NCI-H2107 treated with DMSO at 0.1 percent for 48 hours (cell line): ENCODE measurements around the gene KXD1.
A peak's percentile ranks its signal among the peaks of the same experiment; 100 is the strongest.
"Not testable (repeated sequence)": the region's sequence is repeated elsewhere in the genome, so short reads cannot be mapped to it uniquely, and the experiment has no call there.

Experiments used
- DNase-seq: peaks from one replicate; lab custom pipeline; 2025; ENCODE audit not compliant: unreplicated experiment; lab: John Stamatoyannopoulos, UW

The KXD1 gene

DNA sequence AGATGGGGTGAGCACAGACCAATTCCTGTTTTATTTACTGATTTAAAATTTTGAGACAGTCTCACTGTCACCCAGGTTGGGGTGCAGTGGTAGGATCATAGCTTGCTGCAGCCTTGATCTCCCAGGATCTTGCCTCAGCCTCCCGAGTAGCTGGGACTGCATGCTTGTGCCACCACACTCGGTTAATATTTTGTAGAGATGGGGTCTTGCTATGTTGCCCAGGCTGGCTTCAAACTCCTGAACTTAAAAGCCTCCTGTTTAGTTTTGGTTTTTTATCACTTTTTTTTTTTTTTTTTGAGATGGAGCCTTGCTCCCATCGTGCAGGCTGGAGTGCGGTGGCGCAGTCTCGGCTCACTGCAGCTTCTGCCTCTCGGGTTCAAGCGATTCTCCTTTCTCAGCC, 18.7 kb downstream of the KXD1 start:
- DNase-seq: no peak

DNA sequence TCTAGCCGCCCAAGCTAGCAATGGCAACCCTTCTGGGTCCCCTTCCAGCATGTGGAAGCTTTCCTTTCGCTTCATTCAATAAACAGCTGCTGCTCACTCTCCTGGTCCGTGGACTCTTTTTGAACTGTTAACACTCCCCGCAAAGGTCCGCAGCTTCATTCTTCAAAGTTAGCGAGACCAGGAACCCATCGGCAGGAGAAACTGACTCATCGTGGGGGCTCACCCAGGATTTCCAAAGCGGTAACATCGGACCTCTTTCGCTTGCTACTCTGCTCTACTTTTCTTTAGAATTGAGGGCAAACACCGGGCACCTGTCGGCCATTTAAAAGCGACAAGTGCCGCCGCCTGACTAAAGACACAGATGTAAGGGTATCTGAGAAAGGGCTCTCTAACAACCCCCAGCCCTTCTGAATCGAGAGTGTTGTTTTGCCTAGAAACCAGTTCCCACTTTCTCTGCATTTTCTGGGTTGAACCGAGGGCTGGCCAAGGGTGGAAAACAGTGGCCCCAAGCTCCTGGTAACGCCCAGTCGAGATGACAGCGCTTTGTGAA, 19.8 kb downstream of the KXD1 start:
- DNase-seq: no peak

DNA sequence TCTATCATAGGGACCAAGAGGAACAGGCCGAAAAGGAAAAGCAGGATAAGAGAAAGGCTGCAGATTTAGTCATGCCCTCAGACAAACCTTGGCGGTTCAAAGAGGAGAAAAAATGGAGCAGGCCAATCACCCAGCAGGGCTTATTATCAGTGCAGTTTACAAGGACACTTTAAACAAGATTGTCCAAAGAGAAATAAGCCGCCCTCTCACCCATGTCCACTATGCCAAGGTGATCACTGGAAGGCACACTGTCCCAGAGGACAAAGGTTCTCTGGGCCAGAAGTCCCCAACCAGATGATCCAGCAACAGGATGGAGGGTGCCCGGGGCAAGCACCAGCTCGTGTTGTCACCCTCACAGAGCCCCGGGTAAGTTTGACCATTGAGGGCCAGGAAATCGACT, 22.6 kb downstream of the KXD1 start:
- no peak for DNase-seq

DNA sequence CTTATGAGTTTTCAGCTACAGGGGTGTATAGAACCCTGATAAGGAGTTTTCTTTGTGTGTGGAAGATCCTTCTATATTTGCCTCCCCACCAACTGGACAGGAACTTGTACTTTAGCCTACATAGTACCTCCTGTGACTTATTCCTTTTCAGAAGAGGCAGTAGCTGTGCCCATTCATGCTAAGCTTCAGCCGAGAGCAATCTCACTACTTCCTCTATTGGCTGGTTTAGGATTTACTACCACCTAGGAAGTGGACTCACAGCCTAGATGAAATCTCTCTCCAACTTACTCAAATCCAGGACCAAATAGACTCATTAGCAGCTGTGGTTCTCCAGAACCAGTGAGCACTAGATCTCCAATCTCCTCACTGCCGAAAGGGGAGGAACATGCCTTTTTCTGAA, 28.6 kb downstream of the KXD1 start:
- no peak for DNase-seq

DNA sequence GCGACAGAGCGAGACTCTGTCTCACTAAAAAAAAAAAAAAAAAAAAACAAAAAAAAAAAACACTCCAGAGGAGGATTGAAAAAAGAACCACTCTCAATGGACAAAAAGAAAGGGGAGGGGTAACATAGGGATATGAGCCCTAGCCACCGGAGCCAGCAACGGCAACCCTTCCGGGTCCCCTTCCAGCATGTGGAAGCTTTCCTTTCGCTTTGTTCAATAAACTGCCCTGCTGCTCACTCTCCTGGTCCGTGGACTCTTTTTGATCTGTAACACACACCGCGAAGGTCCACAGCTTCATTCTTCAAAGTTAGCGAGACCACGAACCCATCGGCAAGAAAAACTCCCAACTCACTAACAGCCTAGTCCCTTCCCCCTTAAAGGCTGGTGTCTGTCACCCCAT, 29.9 kb downstream of the KXD1 start:
- no peak for DNase-seq

DNA sequence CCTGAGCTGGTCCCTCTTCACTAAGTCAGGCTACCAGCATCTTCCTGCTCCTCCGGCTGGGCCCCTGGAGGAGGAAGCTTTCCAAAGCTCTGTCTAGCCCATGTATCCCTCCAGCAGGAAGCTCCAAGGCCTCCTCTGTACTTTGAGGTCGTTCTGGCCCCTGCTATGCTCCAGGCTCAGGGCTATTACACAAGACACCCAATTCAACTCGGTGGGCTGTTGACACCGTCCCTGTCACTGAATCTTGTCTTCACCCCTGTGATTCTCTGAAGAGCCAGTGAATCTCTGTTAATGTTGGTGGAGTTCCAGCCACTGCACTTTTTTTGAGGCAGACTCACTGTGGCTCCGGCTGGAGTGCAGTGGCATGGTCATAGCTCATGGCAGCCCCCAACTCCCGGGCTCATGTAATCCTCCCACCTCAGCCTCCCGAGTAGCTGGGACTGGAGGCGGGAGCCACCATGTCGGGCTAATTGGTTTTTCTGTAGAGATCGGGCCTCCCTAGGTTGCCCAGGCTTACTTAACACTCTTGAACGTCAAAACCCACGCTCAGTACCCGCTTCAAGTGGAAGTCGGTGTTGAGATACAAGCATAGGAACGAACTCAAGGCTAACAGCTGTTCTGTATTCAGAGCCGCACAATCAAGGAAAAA, 30.4 kb downstream of the KXD1 start:
- DNase-seq: no peak

DNA sequence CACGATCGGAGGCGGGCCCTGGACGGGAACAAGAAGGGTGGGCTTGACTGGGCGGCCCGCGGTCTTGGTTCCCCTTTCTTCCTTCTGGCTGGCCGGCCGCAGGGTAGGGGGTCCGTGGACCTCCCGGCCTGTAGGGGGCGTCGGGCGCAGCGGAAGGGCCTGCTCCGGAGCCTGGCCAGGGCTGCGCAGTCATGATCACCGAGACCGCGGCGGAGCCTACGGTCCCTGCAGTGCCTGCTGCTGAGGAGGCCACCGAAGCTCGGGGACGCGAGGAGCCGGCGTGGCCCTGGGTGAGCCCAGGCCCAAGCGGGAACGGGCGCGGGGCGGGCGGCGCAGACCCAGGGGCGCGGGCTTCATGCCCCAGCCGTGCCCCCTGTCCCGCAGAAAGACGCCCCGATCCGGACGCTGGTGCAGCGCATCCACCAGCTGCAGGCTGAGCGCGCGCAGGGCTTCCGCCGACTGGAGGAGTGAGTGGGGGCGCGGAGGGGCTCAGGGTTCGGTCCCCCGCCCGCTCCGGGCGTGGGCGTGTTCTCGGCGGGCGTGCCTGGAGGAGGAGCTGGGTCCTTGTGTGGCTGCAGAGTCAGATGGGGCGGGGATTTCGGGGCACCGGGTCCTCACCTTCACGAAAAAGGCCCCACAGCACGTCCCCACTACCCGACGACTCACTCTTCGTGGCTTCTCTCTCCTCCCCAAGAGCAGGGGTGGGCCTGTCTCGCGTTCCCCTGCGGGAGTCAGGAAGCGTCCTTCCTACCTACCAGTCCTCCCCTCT, 31.1 kb downstream of the KXD1 start, which contains the start of gene REX1BD:
TSS of gene REX1BD (plus strand) at position 188 of the 769 bp plus-strand sequence. CDS start at position 192, 4 bp downstream.
- peak; percentile 45 for DNase-seq

DNA sequence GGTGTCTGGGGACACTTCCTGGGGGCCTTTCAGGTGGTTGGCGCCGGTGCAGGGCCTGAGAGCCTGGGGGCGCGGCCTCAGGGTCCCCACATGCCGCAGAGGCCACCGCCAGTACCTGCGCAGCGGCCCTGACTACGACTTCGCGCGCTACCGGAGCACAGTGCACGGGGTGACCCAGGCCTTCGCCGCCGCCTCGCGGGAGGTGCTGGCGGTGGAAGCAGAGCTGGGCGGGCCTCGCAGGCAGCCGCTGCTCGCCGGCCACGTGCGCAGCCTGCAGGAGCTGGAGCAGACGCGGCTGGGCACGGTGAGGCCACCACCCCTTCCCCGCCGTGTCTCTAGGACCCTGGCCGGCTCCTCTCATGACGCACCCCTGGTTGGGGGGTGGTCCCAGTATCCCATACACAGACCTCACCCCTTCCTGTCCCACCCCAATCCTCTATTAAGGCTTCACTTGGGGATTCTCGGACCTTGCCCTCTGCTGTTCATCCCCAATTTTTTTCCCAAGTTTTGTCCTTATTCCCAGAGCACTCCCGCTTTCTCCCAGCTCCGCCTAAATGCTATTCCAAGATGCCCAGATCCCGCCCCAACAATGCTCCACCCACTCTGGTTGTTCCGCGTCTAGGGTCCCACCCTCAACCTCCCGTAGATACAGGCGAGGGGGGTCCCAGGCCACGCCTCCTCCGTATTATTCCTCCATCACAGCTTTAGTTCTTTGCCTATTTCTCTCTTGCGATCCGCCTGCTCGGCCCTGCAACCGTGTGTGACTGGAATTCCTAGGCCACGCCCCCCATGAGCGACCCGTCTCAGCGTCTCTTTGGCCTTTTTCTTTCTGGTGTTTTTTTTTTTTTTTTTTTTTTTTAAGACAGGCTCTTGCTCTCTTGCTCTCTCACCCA, 32.0 kb downstream of the KXD1 start:
- DNase-seq: no peak

DNA sequence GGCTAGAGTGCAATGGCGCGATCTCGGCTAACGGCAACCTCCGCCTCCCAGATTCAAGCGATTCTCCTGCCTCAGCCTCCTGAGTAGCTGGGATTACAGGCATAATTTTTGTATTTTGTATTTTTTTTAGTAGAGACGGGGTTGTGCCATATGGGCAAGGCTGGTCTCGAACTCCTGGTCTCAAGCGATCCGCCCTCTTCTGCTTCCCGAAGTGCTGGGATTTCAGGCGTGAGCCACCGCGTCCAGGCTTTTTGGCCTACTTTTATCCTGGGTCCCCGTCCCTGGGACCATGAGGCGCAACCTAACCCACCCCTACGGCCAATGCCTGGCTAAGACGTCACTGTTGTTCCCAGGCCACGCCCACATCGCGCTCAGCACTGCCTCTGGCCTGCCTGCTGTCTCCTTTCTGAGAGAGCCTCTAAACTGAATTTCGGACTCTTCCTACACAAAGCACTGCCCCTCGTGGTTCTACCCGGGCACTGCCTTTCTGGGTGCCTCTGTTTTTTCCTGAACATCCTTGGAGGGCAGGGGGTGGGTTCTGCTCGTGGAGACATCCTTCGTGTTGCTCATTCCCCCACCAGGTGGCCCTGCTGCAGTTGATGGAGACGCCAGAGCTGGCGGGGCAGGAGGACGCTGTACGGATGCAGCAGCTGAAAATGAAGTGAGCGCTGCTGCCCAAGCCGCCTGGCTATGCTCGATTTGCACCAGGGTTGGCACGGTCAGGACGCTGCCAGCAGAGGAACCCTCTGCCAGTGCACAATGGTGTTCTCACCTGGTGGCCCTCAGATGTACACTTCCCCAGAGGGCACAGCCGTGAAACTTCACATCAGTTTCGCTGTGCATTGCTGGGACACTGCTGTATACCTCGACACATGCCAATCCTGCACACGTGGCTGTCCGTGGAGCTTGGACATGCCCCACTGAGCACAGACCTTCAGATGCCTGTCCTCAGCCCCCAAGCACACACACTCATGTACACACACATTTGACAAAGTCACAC, 32.9 kb downstream of the KXD1 start:
- no peak for DNase-seq

DNA sequence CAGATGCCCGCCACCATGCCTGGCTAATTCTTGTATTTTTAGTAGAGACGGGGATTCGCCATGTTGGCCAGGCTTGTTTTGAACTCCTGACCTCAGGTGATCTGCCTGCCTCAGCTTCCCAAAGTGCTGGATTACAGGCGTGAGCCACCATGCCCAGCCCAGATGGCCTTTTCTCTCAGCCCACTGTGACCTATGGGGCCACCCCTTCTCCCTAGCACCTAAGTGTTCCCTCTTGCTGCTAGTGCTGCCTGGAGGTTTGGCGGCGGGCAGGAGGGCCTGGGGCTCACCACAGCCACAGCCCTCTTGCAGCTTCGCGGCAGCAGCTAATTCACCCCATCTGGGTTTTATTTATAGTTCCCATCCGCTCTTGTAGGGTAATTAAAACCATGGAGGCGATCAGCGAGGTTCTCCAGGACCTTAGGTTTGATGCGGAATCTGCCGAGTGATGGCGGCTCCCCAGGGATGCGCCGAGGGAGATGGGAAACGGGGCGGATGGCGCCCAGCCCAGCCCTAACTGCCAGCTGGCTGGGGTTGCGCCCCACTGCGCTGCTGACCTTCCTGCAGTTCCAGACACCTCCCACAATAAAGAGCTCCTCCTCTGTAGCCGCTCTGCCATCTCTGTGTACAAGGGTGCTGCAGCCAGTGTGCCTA, 34.2 kb downstream of the KXD1 start:
- no peak for DNase-seq

DNA sequence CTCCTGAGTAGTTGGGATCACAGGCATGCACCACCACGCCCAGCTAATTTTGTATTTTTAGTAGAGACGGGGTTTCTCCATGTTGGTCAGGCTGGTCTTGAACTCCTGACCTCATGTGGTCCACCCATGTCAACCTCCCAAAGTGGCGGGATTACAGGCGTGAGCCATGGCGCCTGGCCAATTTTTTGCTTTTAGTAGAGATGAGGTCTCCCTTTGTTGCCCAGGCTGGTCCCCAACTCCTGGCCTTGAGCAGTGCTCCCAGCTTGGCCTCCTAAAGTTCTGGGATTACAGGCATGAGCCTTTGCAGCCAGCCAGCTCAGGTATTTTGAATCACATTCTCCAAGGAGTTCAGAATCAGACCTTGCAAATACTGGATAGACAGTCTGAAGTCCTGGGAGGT, 35.1 kb downstream of the KXD1 start:
- not testable (repeated sequence) for DNase-seq

DNA sequence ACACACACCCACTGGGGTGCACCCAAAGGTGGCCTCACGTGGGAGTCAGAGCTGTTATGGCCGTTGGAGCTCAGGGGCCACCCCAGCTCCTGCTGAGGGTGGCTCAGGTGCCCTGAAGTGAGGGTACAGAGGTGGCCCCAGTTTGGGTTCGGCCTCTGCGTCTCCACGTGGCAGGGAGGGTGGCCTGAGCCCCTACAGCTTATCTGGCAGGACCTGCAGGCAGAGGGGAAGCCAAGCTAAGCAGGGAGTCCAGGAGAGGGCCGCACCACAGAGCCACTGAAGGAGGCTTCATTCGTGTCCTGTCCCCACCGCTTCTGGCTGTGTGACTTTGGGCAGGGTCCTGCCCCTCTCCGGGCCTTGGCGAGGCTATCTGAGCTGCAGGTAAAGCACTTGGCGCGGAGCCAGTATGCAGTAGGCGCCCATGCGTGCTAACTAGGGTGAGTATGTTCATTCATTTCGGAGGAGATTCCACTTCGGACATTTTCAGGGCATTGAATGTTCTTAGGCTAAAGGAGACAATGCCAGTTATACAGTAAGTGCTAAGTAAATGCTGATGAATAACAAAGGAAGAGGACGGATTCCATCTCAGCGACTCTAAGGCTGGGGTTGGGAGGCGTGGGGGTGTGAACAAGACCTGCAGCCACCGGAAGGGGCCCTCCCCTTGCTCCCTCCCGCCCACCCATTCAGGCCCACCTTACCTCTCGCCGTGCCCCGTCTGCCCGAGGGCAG, 35.9 kb downstream of the KXD1 start:
- no peak for DNase-seq

DNA sequence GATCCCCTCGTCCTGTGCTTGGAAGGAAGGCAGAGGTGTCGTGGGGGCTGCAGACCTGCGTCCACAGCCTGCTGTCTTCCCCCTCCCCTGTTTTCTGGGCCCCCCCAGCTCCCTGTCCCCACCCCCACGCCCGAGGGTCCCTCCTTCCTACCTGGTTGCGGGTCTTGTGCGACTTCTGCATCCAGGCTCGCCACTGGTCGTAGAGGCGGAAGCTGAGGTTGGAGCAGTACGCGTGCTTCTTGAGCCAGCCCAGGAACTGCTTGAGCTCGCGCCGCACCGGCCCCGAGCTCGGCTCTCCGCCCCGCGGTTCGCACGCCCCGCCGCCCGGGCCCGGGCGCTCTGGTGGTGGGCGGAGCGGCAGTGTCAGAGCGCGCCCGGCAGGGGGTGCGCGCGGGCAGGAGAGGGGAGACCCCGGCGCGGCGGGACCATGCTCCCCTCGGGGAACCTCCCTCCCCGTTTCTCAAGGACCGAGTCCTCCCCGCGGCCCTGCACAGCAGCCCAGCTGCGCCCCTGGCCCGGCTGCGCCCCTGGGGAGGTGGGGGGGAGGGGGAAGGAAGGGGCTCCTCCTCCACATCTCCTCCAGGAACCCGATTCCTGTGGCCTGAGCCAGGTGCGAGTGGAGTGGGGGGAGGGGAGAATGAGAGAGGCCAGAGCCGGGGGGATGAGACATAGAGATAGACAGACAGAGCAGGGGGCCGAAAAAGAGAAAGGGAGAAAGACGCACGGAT, 36.6 kb downstream of the KXD1 start:
- no peak for DNase-seq

DNA sequence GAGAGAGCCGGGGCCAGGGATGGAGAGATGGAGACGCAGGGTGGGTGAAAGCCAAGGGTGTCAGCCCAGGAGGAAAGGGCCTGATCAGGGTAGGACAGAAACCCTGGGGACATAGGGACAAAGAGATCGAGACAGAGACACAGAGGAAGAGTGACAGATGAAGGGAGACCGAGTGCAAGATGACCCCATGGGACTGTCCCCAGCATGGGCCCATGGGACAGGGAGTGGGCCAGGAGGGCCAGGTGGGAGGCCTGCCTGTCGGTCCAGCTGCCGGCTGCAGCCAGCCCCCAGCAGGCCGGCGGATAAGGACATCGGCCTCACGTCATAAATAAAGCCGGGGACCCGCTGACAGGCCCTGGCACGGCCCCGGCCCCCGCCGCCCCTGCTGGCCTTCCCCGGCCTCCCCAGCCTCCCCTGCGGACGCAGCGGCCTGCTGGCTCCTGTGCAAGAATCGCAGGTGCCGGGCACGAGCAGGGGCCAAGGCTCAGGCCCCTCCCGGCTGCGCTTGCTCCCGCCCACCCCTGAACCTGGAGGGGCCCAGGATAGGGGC, 37.2 kb downstream of the KXD1 start:
- DNase-seq: no peak

DNA sequence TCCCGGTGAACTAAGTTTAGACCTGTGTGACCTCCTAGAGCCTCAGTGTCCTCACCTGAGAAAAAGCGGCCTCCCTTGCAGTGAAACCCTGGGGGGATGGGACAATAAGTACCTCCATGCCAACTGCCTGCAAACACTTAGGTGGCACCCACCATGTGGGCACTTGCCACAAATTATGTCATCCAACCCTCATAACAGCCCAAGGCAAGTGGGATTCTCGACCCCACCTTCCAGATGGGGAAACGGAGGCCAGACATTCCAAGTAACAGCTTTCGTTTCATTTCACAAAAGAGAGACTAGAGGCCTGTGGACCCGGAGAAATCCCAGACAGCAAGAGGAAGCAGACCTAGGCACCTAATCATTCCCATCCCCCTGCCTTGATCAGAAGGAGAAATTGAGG, 37.8 kb downstream of the KXD1 start:
- DNase-seq: no peak

DNA sequence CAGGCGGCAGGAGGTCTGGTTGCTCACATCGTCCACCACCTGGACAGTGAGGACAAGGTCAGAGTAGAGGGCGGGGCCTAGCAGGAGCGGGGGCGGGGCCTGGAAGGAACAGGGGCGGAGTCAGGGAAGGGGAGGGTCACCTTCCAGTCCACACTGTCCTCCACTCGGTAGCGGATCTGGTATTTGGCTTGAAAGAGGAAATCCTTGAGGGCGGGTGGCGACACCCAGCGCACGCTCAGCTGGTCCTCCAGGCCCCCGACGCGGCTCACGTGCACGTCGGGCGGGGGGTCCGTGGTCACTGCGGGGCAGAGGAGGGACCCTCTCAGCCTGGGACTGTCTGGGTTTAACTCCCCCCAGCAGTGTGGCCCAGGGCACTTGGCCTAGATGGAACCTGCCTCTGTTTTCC, 39.1 kb downstream of the KXD1 start:
- DNase-seq: no peak

DNA sequence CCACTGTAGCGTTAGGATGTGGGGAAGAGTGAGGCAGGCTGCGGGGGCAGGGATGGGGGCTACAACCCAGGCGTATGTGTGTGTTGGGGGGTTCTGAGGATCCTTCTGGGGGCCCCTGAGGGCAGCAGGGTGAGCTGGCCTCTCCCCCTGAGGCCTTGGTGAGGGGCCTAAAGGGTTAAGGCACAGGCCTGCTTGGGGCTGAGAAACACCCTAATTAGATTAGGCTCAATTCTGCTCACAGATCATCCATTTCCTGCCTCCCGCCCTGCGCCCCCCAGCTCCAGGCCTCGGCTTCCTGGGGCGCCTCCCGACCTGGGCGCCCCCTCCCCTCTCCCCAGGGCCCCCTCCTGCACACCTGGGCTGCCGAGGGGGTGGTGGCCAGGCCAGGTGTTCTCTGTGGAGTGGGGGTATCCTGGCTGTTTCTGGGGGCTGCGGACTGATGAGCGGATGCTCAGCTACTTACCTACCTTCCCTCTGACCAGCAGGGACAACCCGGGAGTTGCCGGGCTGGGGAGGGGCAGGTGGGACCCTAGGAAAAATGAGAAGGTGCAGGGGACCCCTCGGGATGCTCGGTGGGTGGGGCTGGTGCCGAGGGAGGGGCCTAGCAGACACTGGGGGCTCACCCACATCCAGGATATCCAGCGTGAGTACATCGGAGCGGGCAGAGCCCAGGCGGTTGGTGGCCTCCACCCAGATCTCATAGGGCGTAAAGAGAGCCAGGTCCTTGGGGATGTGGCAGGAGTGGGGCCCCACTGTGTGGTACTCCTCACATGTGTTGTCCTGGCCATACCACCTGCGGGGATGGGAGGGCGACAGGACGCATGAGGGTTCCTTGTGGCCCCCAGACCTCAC, 40.4 kb downstream of the KXD1 start:
- no peak for DNase-seq
